Activated gamma-delta T cell (primary cell): ENCODE measurements around the gene ZDHHC24.

Experiments
- DNase-seq: peaks from one replicate; lab custom pipeline; 2025; lab: John Stamatoyannopoulos, UW

Gene ZDHHC24

GRCh38 chr11:66497206-66497605 is 48.6 kb downstream of the ZDHHC24 start:
- no peak for DNase-seq

DNA sequence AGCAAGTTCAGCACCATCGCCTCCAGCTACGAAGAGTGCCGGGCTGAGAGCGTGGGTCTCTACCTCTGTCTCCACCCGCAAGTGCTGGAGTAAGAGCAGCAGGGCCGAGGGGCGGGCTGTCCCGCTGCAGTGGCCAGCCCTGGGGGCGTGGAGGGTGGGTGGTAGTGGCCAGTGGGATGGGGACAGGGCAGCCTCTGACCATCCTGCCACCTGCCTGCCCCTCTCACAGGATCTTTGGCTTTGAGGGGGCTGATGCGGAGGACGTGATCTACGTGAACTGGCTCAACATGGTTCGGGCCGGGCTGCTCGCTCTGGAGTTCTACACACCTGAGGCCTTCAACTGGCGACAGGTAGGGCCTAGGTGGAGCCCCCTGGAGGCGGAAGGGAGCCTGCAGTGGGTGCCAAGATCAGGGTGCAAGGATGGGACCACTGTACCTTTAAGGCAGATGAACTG is 50.4 kb downstream of the ZDHHC24 start:
- no peak for DNase-seq

DNA sequence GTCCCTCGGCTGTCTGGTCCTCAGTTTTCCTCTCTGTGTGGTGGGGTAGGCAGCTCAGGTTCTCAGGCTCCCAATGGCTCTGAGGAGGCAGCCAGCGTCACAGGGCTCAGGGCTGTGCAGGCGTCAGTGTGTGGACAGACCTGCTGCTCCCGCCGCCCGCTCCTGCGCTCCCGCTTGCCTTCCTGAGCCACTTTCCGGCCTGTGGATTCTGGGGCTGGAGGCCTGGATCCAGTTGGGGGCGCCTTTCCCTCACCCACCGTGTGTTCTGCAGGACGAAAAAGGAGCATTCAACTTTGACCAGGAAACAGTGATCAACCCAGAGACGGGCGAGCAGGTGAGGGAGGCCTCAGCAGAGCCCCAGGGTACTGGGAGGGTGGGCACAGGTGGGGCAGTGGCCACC is 50.9 kb downstream of the ZDHHC24 start:
- no peak for DNase-seq

DNA sequence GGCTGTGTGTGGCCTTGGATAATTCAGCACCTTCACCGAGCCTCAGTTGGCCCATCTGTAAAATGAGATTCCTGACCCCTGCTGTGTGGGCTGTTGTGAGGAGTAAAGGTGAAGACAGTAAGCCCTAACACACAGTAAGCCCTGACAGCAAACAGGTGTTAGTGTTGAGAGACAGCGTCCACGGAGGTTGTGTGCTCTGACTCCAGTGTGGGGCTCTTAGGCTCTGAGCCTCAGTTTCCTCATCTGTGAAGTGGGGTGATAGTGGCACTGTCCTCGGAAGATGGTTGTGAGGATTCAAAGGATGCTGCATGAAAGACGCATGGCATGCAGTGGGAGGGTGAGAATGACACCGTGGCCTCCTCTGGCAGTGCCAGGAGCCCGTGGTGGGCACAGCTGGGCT is 51.4 kb downstream of the ZDHHC24 start:
- no peak for DNase-seq

DNA sequence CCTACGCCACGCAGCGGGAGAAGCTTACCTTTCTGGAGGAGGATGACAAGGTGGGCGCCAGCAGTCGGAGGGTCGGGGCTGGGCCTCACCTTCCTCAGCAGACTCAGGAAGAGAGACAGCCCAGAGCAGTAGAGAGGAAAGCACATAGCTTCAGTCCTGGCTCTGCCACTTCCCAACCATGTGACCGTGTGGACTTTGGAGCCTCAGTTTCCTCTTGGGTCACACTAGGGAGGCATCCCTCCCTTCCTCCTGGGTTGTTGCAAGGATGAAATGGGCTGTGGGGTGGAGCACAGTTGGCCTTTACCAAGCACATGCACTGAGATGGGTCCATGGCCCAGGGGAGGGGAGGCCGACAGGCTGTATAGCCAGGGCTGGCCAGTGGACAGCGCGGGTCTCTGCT is 52.7 kb downstream of the ZDHHC24 start:
- DNase-seq: no peak

- no peak for DNase-seq
Measured at GRCh38 chr11:66492161-66492865, 53.5 kb downstream of the ZDHHC24 start.

GRCh38 chr11:66491315-66491935 is 54.4 kb downstream of the ZDHHC24 start:
- DNase-seq: no peak

- no peak for DNase-seq
Measured at GRCh38 chr11:66489636-66490035, 56.2 kb downstream of the ZDHHC24 start.

GRCh38 chr11:66488957-66489356 is 56.9 kb downstream of the ZDHHC24 start:
- DNase-seq: no peak

DNA sequence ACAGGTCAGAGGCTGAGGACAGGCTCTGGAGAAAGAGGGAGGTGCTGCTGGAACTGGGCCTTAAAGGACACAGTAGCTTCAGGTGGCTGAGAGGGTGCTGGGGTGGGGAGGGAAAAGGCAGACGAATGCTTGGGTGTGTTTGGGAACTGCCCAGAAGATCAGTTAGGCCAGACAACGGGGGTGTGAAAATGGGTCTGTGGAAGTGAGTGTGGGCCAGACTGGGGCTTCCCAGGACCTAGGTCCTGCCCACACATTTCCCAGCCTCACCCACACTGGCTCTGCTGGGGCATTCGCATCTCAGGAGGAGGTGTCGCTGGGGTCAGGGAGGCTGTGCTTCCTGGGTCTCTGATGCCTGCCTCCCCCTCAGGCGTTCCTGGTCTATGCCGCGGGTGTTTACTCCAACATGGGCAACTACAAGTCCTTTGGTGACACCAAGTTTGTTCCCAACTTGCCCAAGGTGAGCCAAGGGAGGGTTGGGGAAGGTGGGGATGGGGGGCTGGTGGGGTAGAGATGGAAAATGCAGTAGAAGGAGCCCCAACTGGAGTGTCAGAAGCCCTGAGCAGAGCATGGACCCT is 61.0 kb downstream of the ZDHHC24 start:
- no peak for DNase-seq

DNA sequence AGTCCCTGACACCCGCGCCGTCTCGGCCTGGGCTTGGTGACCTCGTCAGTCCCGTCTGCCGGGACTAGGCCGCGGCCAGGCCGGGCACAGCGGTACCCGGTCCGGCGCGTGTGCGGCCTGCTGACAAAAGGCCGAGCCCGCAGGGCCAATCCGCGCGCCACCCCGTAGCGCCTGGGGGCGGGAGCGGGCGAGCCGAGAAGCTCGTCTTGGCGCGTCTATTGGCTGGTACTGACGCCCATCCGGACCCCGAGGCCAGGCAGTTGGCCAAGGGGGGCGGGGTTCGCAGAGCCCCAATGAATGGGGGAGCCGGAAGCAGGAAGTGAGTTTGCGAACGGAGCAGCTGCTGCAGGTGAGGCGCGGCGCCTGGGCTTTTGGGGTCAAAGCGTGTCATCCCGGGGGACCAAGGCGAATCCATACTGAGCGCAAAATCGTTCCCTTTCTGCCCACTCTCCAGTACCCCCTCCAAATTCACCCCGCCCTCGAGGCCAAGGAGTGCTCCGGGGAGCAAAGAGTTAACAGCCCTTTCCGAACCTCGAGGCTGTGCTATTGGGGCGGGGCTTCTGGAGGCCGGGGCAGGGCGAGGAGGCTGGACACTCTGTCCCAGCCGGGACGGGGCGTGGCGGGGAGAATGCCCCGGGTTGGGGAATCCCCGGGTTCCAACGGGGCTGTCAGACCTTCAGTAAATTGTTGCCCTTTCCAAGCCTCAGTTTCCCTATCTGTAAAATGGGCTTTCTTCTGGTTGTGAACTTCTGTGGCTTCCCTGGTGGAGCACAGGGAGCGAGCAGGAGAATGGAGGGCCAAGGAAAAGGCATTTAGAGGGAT is 65.5 kb downstream of the ZDHHC24 start, which contains the start of gene DPP3:
Gene DPP3, plus strand, starts transcription at position 318 of the 822 bp plus-strand sequence. CDS start 1,767 bp downstream, outside the sequence.
- DNase-seq: peak; percentile 88

GRCh38 chr11:66479394-66480116 is 66.3 kb downstream of the ZDHHC24 start:
- no peak for DNase-seq

GRCh38 chr11:66478729-66479393 is 67.0 kb downstream of the ZDHHC24 start:
- no peak for DNase-seq

- no peak for DNase-seq
Measured at GRCh38 chr11:66477263-66478201, 68.3 kb downstream of the ZDHHC24 start.

DNA sequence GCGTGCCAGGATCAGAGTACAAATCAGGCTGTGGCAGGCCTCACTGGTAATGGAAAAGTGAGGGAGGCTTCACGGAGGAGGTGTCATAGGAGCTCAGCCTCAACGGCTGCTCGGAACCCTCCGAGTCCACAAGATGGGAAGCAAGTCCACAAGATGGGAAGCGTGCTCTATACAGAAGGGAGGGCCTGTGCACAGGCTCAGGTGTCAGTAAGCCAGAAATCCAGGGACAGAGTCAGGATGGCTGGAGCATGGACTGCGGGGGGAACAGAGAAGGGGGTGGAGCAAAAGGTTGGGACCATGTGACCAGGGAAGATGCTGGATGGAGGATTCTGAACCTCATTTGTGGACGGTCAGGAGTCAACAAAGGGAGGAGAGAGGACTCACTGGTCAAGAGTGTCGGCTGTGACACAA is 69.0 kb downstream of the ZDHHC24 start:
- DNase-seq: no peak

DNA sequence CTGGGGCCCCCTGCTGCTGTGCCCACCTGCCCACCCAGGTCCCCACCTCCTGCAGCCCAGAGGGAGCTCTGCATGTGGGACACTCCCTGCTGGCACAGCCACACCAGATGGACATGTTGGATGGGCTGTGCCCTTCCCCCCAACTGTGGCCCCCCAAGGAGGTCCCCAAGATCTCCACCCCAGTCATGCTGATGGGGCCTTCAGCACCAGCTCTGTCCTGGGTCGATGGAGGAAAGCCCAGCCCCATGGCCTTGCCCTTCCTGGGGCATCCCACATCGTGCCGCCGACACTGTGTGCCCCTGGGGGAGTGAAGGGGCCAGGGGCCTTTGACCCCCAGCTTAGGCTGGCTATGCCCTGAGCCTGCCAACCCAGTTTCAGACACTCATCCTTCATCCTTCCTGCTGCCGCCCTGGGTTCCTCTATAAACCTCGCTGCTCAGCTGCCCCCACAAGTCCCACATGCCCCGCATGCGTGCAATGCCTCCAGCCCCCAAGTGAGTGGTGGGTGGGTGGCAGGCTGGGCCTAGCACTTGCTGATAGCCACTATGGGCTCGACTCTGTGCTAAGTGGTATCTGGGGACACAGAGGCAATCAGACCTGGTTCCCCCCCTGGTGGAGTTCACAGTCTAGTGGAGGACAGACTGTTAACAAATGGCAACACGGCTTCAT is 69.5 kb downstream of the ZDHHC24 start:
- no peak for DNase-seq

DNA sequence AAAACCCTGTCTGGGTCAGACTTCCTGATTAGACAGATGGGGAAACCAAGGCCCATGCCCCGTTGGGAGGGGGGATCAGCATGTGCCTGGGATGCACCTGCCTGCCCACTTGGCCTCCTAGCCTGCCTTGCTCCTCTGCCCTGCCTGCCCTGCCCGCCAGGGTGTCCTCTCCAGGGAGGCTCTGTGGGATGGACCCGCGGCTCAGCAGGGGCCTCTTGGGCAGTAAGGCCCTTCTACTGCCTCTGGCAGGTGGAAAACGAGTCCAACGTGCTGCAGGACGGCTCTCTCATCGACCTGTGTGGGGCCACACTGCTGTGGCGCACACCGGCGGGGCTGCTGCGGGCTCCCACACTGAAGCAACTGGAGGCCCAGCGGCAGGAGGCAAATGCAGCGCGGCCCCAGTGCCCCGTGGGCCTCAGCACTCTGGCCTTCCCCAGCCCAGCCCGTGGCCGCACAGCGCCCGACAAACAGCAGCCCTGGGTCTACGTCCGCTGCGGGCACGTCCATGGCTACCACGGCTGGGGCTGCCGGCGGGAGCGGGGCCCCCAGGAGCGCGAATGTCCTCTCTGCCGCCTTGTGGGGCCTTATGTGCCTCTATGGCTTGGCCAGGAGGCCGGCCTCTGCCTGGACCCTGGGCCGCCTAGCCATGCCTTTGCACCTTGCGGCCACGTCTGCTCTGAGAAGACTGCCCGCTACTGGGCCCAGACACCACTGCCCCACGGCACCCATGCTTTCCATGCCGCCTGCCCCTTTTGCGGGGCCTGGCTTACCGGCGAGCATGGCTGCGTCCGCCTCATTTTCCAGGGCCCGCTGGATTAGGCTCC is 70.3 kb downstream of the ZDHHC24 start:
- no peak for DNase-seq
